ENCODE measurements around the gene USP19.

Gene USP19

GRCh38 chr3:49092938-49093852 is 27.4 kb downstream of the USP19 start:
- peak overlapping the region; percentile 99 for H3K27ac ChIP-seq (ENCODE audit: low read depth, low read length)
- no peak overlapping the region for H2BK15ac ChIP-seq (replicated peaks; ENCODE audit: low read depth)
- peak overlapping the region; percentile 82 for H3K9ac ChIP-seq (ENCODE audit: low read length)
- H2BK5ac ChIP-seq (ENCODE audit: low read length) = peak overlapping the region; percentile 16
- peak overlapping the region; percentile 87 for H3K4ac ChIP-seq (ENCODE audit: low read depth, low read length)
- H2BK120ac ChIP-seq (ENCODE audit: low read depth, low read length) = peak overlapping the region; percentile 63
- H3K4me2 ChIP-seq (ENCODE audit: low read length) = peak overlapping the region; percentile 83
- peak overlapping the region; percentile 95 for H3K18ac ChIP-seq (ENCODE audit: low read length)
- no CpG with 5 or more reads among the region's 86 CpGs for WGBS (ENCODE audit: extremely low coverage, insufficient coverage, low lambda C conversion rate)
- H3K79me2 ChIP-seq (ENCODE audit: control insufficient read depth, insufficient read depth, low read length) = peaks cover 49% of the 10 kb centered on the region
- DNase-seq = peak; percentile 93
- peak overlapping the region; percentile 11 for H3K23ac ChIP-seq (ENCODE audit: low read length)
- no peaks in the 10 kb centered on the region for H3K27me3 ChIP-seq (ENCODE audit: insufficient read depth, low read length, poor library complexity)
- H3K4me3 ChIP-seq (ENCODE audit: low read length) = peak overlapping the region; percentile 89
- peak overlapping the region; percentile 0 for H2AK5ac ChIP-seq (ENCODE audit: low read length)
- H4K8ac ChIP-seq (ENCODE audit: low read depth, low read length) = peak overlapping the region; percentile 100
- no peaks in the 10 kb centered on the region for H3K4me1 ChIP-seq (ENCODE audit: control insufficient read depth, low read depth, low read length)
- peak overlapping the region; percentile 95 for H3K56ac ChIP-seq (ENCODE audit: low read length)
- H4K5ac ChIP-seq (ENCODE audit: low read length) = no peak overlapping the region
- H3K36me3 ChIP-seq (ENCODE audit: control insufficient read depth, insufficient read depth, low read length) = peaks cover 4% of the 10 kb centered on the region
- H3K79me1 ChIP-seq (ENCODE audit: low read length) = no peaks in the 10 kb centered on the region

GRCh38 chr3:49081429-49081828 is 39.2 kb downstream of the USP19 start:
- Histone ChIP-seq H3K79me2 (ENCODE audit: control insufficient read depth, insufficient read depth, low read length) (peaks cover 58% of the 10 kb centered on the region), H2BK120ac (ENCODE audit: low read depth, low read length) (no peak overlapping the region), H3K27me3 (ENCODE audit: insufficient read depth, low read length, poor library complexity) (no peaks in the 10 kb centered on the region), H2BK15ac (replicated peaks; ENCODE audit: low read depth) (no peak overlapping the region), H3K4me3 (ENCODE audit: low read length) (no peak overlapping the region), H3K23ac (ENCODE audit: low read length) (no peak overlapping the region), H3K79me1 (ENCODE audit: low read length) (peaks cover 10% of the 10 kb centered on the region), H3K4me1 (ENCODE audit: control insufficient read depth, low read depth, low read length) (no peaks in the 10 kb centered on the region), H3K4ac (ENCODE audit: low read depth, low read length) (no peak overlapping the region), H2AK5ac (ENCODE audit: low read length) (no peak overlapping the region), H3K56ac (ENCODE audit: low read length) (no peak overlapping the region), H3K9ac (ENCODE audit: low read length) (no peak overlapping the region), H4K5ac (ENCODE audit: low read length) (no peak overlapping the region), H3K36me3 (ENCODE audit: control insufficient read depth, insufficient read depth, low read length) (peaks cover 5% of the 10 kb centered on the region), H3K27ac (ENCODE audit: low read depth, low read length) (no peak overlapping the region), H4K8ac (ENCODE audit: low read depth, low read length) (no peak overlapping the region), H2BK5ac (ENCODE audit: low read length) (no peak overlapping the region), H3K4me2 (ENCODE audit: low read length) (no peak overlapping the region), H3K18ac (ENCODE audit: low read length) (no peak overlapping the region)
- no CpG with 5 or more reads among the region's 8 CpGs for WGBS (ENCODE audit: extremely low coverage, insufficient coverage, low lambda C conversion rate)
- no peak for DNase-seq

GRCh38 chr3:49079270-49079669 is 41.4 kb downstream of the USP19 start:
- no CpG with 5 or more reads among the region's 2 CpGs for WGBS (ENCODE audit: extremely low coverage, insufficient coverage, low lambda C conversion rate)

GRCh38 chr3:49076646-49077045 is 44.0 kb downstream of the USP19 start:
- H3K79me2 ChIP-seq (ENCODE audit: control insufficient read depth, insufficient read depth, low read length) = peaks cover 25% of the 10 kb centered on the region
- no peaks in the 10 kb centered on the region for H3K27me3 ChIP-seq (ENCODE audit: insufficient read depth, low read length, poor library complexity)
- no peaks in the 10 kb centered on the region for H3K4me1 ChIP-seq (ENCODE audit: control insufficient read depth, low read depth, low read length)
- H3K23ac ChIP-seq (ENCODE audit: low read length) = no peak overlapping the region
- H2AK5ac ChIP-seq (ENCODE audit: low read length) = no peak overlapping the region
- H3K4ac ChIP-seq (ENCODE audit: low read depth, low read length) = no peak overlapping the region
- H4K5ac ChIP-seq (ENCODE audit: low read length) = no peak overlapping the region
- peaks cover 9% of the 10 kb centered on the region for H3K36me3 ChIP-seq (ENCODE audit: control insufficient read depth, insufficient read depth, low read length)
- H2BK120ac ChIP-seq (ENCODE audit: low read depth, low read length) = no peak overlapping the region
- peaks cover 8% of the 10 kb centered on the region for H3K79me1 ChIP-seq (ENCODE audit: low read length)
- H3K4me2 ChIP-seq (ENCODE audit: low read length) = no peak overlapping the region
- DNase-seq = no peak
- no peak overlapping the region for H2BK5ac ChIP-seq (ENCODE audit: low read length)
- no peak overlapping the region for H3K27ac ChIP-seq (ENCODE audit: low read depth, low read length)
- no peak overlapping the region for H3K4me3 ChIP-seq (ENCODE audit: low read length)
- no peak overlapping the region for H3K18ac ChIP-seq (ENCODE audit: low read length)
- no peak overlapping the region for H3K56ac ChIP-seq (ENCODE audit: low read length)
- no peak overlapping the region for H4K8ac ChIP-seq (ENCODE audit: low read depth, low read length)
- H3K9ac ChIP-seq (ENCODE audit: low read length) = no peak overlapping the region
- H2BK15ac ChIP-seq (replicated peaks; ENCODE audit: low read depth) = no peak overlapping the region
- no CpG with 5 or more reads among the region's 4 CpGs for WGBS (ENCODE audit: extremely low coverage, insufficient coverage, low lambda C conversion rate)

More at GRCh38 chr3:49079270-49079669, 41.4 kb downstream of the USP19 start:
- no peak overlapping the region for H2BK15ac ChIP-seq (replicated peaks; ENCODE audit: low read depth)
- H4K5ac ChIP-seq (ENCODE audit: low read length) = no peak overlapping the region
- DNase-seq = no peak
- H2AK5ac ChIP-seq (ENCODE audit: low read length) = no peak overlapping the region
- no peak overlapping the region for H3K27ac ChIP-seq (ENCODE audit: low read depth, low read length)
- H3K18ac ChIP-seq (ENCODE audit: low read length) = no peak overlapping the region
- H3K79me1 ChIP-seq (ENCODE audit: low read length) = peaks cover 10% of the 10 kb centered on the region
- no peak overlapping the region for H2BK5ac ChIP-seq (ENCODE audit: low read length)
- H3K23ac ChIP-seq (ENCODE audit: low read length) = no peak overlapping the region
- no peak overlapping the region for H3K4ac ChIP-seq (ENCODE audit: low read depth, low read length)
- H3K4me3 ChIP-seq (ENCODE audit: low read length) = no peak overlapping the region
- H3K79me2 ChIP-seq (ENCODE audit: control insufficient read depth, insufficient read depth, low read length) = peaks cover 45% of the 10 kb centered on the region
- no peak overlapping the region for H3K56ac ChIP-seq (ENCODE audit: low read length)
- H3K27me3 ChIP-seq (ENCODE audit: insufficient read depth, low read length, poor library complexity) = no peaks in the 10 kb centered on the region
- H3K4me2 ChIP-seq (ENCODE audit: low read length) = no peak overlapping the region
- H4K8ac ChIP-seq (ENCODE audit: low read depth, low read length) = no peak overlapping the region
- no peaks in the 10 kb centered on the region for H3K4me1 ChIP-seq (ENCODE audit: control insufficient read depth, low read depth, low read length)
- H3K9ac ChIP-seq (ENCODE audit: low read length) = no peak overlapping the region
- peaks cover 6% of the 10 kb centered on the region for H3K36me3 ChIP-seq (ENCODE audit: control insufficient read depth, insufficient read depth, low read length)
- no peak overlapping the region for H2BK120ac ChIP-seq (ENCODE audit: low read depth, low read length)

- H3K4ac ChIP-seq (ENCODE audit: low read depth, low read length) = no peak overlapping the region
- no peak overlapping the region for H3K27ac ChIP-seq (ENCODE audit: low read depth, low read length)
- H3K18ac ChIP-seq (ENCODE audit: low read length) = no peak overlapping the region
- H4K5ac ChIP-seq (ENCODE audit: low read length) = no peak overlapping the region
- H2BK5ac ChIP-seq (ENCODE audit: low read length) = no peak overlapping the region
- peaks cover 12% of the 10 kb centered on the region for H3K36me3 ChIP-seq (ENCODE audit: control insufficient read depth, insufficient read depth, low read length)
- H2AK5ac ChIP-seq (ENCODE audit: low read length) = no peak overlapping the region
- no peak overlapping the region for H3K4me2 ChIP-seq (ENCODE audit: low read length)
- H2BK120ac ChIP-seq (ENCODE audit: low read depth, low read length) = no peak overlapping the region
- no peak overlapping the region for H3K56ac ChIP-seq (ENCODE audit: low read length)
- H3K79me2 ChIP-seq (ENCODE audit: control insufficient read depth, insufficient read depth, low read length) = peaks cover 22% of the 10 kb centered on the region
- no peak overlapping the region for H3K9ac ChIP-seq (ENCODE audit: low read length)
- DNase-seq = no peak
- H3K79me1 ChIP-seq (ENCODE audit: low read length) = peaks cover 8% of the 10 kb centered on the region
- H3K27me3 ChIP-seq (ENCODE audit: insufficient read depth, low read length, poor library complexity) = no peaks in the 10 kb centered on the region
- no peak overlapping the region for H4K8ac ChIP-seq (ENCODE audit: low read depth, low read length)
- no peak overlapping the region for H3K4me3 ChIP-seq (ENCODE audit: low read length)
- WGBS (ENCODE audit: extremely low coverage, insufficient coverage, low lambda C conversion rate) = no CpG with 5 or more reads among the region's 13 CpGs
- H3K23ac ChIP-seq (ENCODE audit: low read length) = no peak overlapping the region
- H2BK15ac ChIP-seq (replicated peaks; ENCODE audit: low read depth) = no peak overlapping the region
- H3K4me1 ChIP-seq (ENCODE audit: control insufficient read depth, low read depth, low read length) = no peaks in the 10 kb centered on the region
Measured at GRCh38 chr3:49076116-49076515, 44.5 kb downstream of the USP19 start.
